Gastrocnemius medialis (tissue), 4 donors: Measurements from ENCODE around the gene PAXX. TPM values are rescaled to one million over a fixed set of nuclear protein-coding genes. Genes with fewer than 3 reads are reported as not detected.

ENCODE experiments used
- ATAC-seq, 2 donors: fragments of 150-250 bp; one replicate each; pipeline ENCODE4 v1.9.1; 2016
- DNase-seq, 2 donors: peaks; one replicate each; pipeline ENCODE4 v3.0.0-alpha.2; 2019
- H3K27ac ChIP-seq, 4 donors: fragments of 200-600 bp; sonication (generic); 1 replicate in 1 of 4; 2 replicates in 3 of 4; pipeline ENCODE4 v1.5.1; 2016 to 2018; ENCODE audit warnings: mild to moderate bottlenecking in 2 of 4, moderate library complexity in 1 of 4
- H3K27me3 ChIP-seq, 3 donors: fragments of 200-600 bp; sonication (generic) in 2 of 3; 1 replicate in 1 of 3; 2 replicates in 2 of 3; pipeline versions ENCODE4 v1.5.1 to v1.6.0; 2016 to 2019; ENCODE audit warnings: mild to moderate bottlenecking in 1 of 3, moderate library complexity in 1 of 3
- H3K36me3 ChIP-seq, 2 donors: fragments of 200-600 bp; sonication (generic) in 1 of 2; one replicate each; pipeline ENCODE4 v1.5.1; 2017 to 2018
- H3K4me1 ChIP-seq, 2 donors: fragments of 200-600 bp; sonication (generic) in 1 of 2; one replicate each; pipeline ENCODE4 v1.5.1; 2016 to 2017; ENCODE audit warnings: mild to moderate bottlenecking in 2 of 2
- H3K4me3 ChIP-seq, 4 donors: fragments of 200-600 bp; sonication (generic) in 3 of 4; 1 replicate in 1 of 4; 2 replicates in 3 of 4; pipeline ENCODE4 v1.5.1; 2016 to 2019; ENCODE audit warnings: mild to moderate bottlenecking in 2 of 4
- H3K9me3 ChIP-seq, 3 donors: fragments of 200-600 bp; sonication (generic) in 2 of 3; 1 replicate in 1 of 3; 2 replicates in 2 of 3; pipeline ENCODE4 v1.5.1; 2016 to 2019
- CTCF ChIP-seq, 5 experiments: fragments of 450-650 bp in 3 of 5; fragments of 200-600 bp in 2 of 5; sonication (generic) in 2 of 5; IDR thresholded peaks in 4 of 5; conservative IDR thresholded peaks in 1 of 5; 1 replicate in 4 of 5; 2 replicates in 1 of 5; pipeline ENCODE4 v1.5.1; 2016 to 2019; ENCODE audit warnings: antibody characterized with exemption in 5 of 5, mild to moderate bottlenecking in 3 of 5, moderate library complexity in 3 of 5
- POLR2A ChIP-seq, 2 donors: fragments of 450-650 bp; IDR thresholded peaks; one replicate each; pipeline ENCODE4 v1.6.1; 2017; ENCODE audit warnings: antibody characterized with exemption in 2 of 2, mild to moderate bottlenecking in 2 of 2, moderate library complexity in 2 of 2
- in situ Hi-C, 4 donors: fragments of 200-750 bp; cut with MboI; loops; one replicate each; pipeline versions ENCODE4 v1.15.0 to v1.8.0; 2017; ENCODE audit warnings: low sequenced_read_pairs in 4 of 4
- intact Hi-C: fragments of 100-400 bp; cut with DNase I; formaldehyde crosslinking; loops from one replicate; pipeline ENCODE4 v1.15.1; 2023; ENCODE audit warnings: low total_unique reads
- total RNA-seq, 4 donors: library from RNA; depleted of rRNA; stranded (reverse); fragments of >200 nt; gene quantifications; one replicate each; pipeline versions ENCODE4 v1.1.0 to v1.2.3, GENCODE V29; 2016

The PAXX gene
- total RNA-seq, 4 donors from 2014 or later: 10.8 to 15.6 (median 14.6) TPM

- DNase-seq (no peak), ATAC-seq (no peak)
- no peak overlapping the region for H3K27ac ChIP-seq
- no peak overlapping the region for H3K4me3 ChIP-seq
- intact Hi-C loops: no loop called here
- H3K4me1 ChIP-seq: peaks cover 5 to 16% of the 10 kb centered on the region in 2 donors
- TF ChIP-seq CTCF (IDR thresholded peaks at IDR 0.05 in 4 of 5, conservative IDR thresholded peaks at IDR 0.05 in 1 of 5): no peak
- no peak for TF ChIP-seq POLR2A (IDR thresholded peaks at IDR 0.05)
- in situ Hi-C loops: no loop called here
- H3K9me3 ChIP-seq: no peaks in the 10 kb centered on the region
- peaks cover 0 to 12% of the 10 kb centered on the region in 2 donors for H3K36me3 ChIP-seq
- H3K27me3 ChIP-seq: no peaks in the 10 kb centered on the region
Measured at GRCh38 chr9:137040568-137040967, 48.3 kb downstream of the PAXX start.

- DNase-seq (no peak), ATAC-seq (no peak)
- intact Hi-C loops (no loop called here), in situ Hi-C loops (no loop called here)
- no peak overlapping the region for H3K4me3 ChIP-seq
- no peaks in the 10 kb centered on the region for H3K9me3 ChIP-seq
- H3K27ac ChIP-seq: no peak overlapping the region
- H3K4me1 ChIP-seq: peaks cover 5 to 18% of the 10 kb centered on the region in 2 donors
- TF ChIP-seq POLR2A (IDR thresholded peaks at IDR 0.05) (no peak), CTCF (IDR thresholded peaks at IDR 0.05 in 4 of 5, conservative IDR thresholded peaks at IDR 0.05 in 1 of 5) (no peak)
- H3K27me3 ChIP-seq: no peaks in the 10 kb centered on the region
- H3K36me3 ChIP-seq: peaks cover 0 to 12% of the 10 kb centered on the region in 2 donors
Measured at GRCh38 chr9:137041124-137041523, 48.9 kb downstream of the PAXX start.

DNA sequence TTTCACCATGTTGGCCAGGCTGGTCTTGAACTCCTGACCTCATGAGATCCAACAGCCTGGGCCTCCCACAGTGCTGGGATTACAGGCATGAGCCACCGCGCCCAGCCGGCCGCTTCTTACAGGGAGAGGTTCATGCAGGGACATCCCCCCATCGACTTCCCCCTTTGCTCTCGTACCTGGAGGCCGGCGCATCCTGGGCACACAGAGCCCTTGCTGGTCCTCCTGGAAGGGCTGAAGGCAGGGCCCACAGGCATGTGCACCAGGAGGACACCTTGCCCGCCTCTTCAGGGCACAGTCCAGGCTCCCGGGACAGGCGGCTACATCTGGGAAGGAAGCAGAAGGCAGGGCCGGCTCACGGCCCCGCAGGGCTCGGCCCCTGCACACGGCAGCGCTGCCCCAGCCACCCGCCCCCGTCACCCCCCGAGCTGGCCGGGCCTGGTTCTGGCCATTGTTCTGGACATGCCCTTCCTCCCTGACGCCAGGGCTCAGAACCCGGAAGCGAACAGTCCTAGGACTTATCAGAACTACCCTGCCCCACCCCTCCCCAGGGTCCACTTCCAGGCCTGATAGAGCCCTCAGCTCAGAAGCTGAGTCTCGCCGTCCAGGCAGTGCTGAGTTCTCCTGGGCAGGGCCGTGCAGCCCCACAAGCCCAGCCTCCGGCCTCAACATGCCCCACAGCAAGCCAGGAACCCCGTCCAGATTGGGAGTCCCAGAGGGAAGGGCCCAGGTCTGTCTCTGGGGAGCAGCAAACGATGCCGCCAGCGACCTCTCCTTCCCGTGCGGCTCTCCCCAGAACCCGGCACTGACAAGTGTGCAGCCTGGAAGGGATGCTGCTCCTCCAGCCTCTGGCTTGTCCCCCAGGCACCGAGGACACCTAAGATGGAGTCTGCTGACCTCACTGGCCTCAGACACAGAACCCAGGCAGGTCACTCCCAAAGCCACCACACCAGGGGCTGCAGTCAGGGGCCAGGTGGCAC lies 50.8 kb downstream of the PAXX start:
- H3K4me1 ChIP-seq: peaks cover 5 to 24% of the 10 kb centered on the region in 2 donors
- DNase-seq: no peak
- H3K4me3 ChIP-seq: peak overlapping the region in 3 of 4 donors; percentile 22 to 60 (median 60)
- no peaks in the 10 kb centered on the region for H3K9me3 ChIP-seq
- peak overlapping the region; percentile 37 to 68 (median 66) for H3K27ac ChIP-seq
- peaks cover 0 to 12% of the 10 kb centered on the region in 2 donors for H3K36me3 ChIP-seq
- intact Hi-C loops (no loop called here), in situ Hi-C loops (no loop called here)
- ATAC-seq: peak; percentile 19 to 37
- TF ChIP-seq CTCF (IDR thresholded peaks at IDR 0.05 in 4 of 5, conservative IDR thresholded peaks at IDR 0.05 in 1 of 5) (no peak), POLR2A (IDR thresholded peaks at IDR 0.05) (no peak)
- peaks cover 9 to 16% (median 14%) of the 10 kb centered on the region in 3 donors for H3K27me3 ChIP-seq

Other genes with a start within 250 kb of the PAXX start
- gene LCN10, start 249.5 kb upstream of the PAXX start, total RNA-seq: 1 to 10 TPM in 3 of 4 donors, under 1 TPM in 1; 0.61 to 4.7 (median 1.6) TPM
- 10 to 100 TPM in 1 of 4 donors, 1 to 10 TPM in 3; 2.1 to 11.7 (median 3.7) TPM for gene LCN6, start 243.9 kb upstream of the PAXX start, total RNA-seq
- not detected for gene LCN8, start 234.2 kb upstream of the PAXX start, total RNA-seq
- not detected for gene LCN15, start 227.9 kb upstream of the PAXX start, total RNA-seq
- gene TMEM141, start 201.1 kb upstream of the PAXX start, total RNA-seq: 10 to 100 TPM; 46.9 to 70.2 (median 51.1) TPM
- gene CCDC183, start 196.1 kb upstream of the PAXX start, total RNA-seq: under 1 TPM in 1 of 4 donors, not detected in 3; 0.31 TPM
- 100 to 1,000 TPM in 2 of 4 donors, 10 to 100 TPM in 2; 84.9 to 121 (median 105) TPM for gene RABL6, start 184.5 kb upstream of the PAXX start, total RNA-seq
- 1 to 10 TPM; 1.3 to 2.1 (median 1.6) TPM for gene AJM1, start 149.9 kb upstream of the PAXX start, total RNA-seq
- 100 to 1,000 TPM in 3 of 4 donors, 10 to 100 TPM in 1; 98.8 to 204 (median 152) TPM for gene PHPT1, start 143.0 kb upstream of the PAXX start, total RNA-seq
- gene MAMDC4, start 140.1 kb upstream of the PAXX start, total RNA-seq: 1 to 10 TPM in 3 of 4 donors, under 1 TPM in 1; 0.95 to 2.3 (median 1.7) TPM
- 100 to 1,000 TPM; 285 to 440 (median 334) TPM for gene EDF1, start 126.1 kb upstream of the PAXX start, total RNA-seq
- gene TRAF2, start 105.9 kb upstream of the PAXX start, total RNA-seq: 1 to 10 TPM; 3.5 to 6.6 (median 4.8) TPM
- 100 to 1,000 TPM; 329 to 469 (median 435) TPM for gene FBXW5, start 47.7 kb upstream of the PAXX start, total RNA-seq
- 1 to 10 TPM in 2 of 4 donors, not detected in 2; 1.7 to 5.2 TPM for gene C8G, start 47.2 kb upstream of the PAXX start, total RNA-seq
- not detected for gene LCN12, start 40.1 kb upstream of the PAXX start, total RNA-seq
- gene PTGDS, start 14.9 kb upstream of the PAXX start, total RNA-seq: 10 to 100 TPM in 3 of 4 donors, 1 to 10 TPM in 1; 2.3 to 35.2 (median 27.0) TPM
- gene LCNL1, start 9.4 kb upstream of the PAXX start, total RNA-seq: under 1 TPM in 1 of 4 donors, not detected in 3; 0.10 TPM
- gene CLIC3, start 4.1 kb downstream of the PAXX start, total RNA-seq: under 1 TPM in 1 of 4 donors, not detected in 3; 0.36 TPM
- 10 to 100 TPM; 14.1 to 20.0 (median 16.7) TPM for gene ABCA2, start 35.8 kb downstream of the PAXX start, total RNA-seq
- gene FUT7, start 39.7 kb downstream of the PAXX start, total RNA-seq: not detected
- gene NPDC1, start 53.8 kb downstream of the PAXX start, total RNA-seq: 10 to 100 TPM; 11.3 to 22.3 (median 19.0) TPM
- gene ENTPD2, start 61.6 kb downstream of the PAXX start, total RNA-seq: under 1 TPM in 2 of 4 donors, not detected in 2; 0.22 to 0.55 TPM
- under 1 TPM in 3 of 4 donors, not detected in 1; 0.16 to 0.24 (median 0.17) TPM for gene SAPCD2, start 78.1 kb downstream of the PAXX start, total RNA-seq
- 1 to 10 TPM in 2 of 4 donors, under 1 TPM in 2; 0.49 to 2.5 (median 1.5) TPM for gene UAP1L1, start 85.1 kb downstream of the PAXX start, total RNA-seq
- gene MAN1B1, start 94.6 kb downstream of the PAXX start, total RNA-seq: 10 to 100 TPM; 15.9 to 31.9 (median 21.1) TPM
- gene DPP7, start 122.3 kb downstream of the PAXX start, total RNA-seq: 10 to 100 TPM; 36.9 to 63.1 (median 55.9) TPM
- not detected for gene GRIN1, start 146.7 kb downstream of the PAXX start, total RNA-seq
- not detected for gene LRRC26, start 177.6 kb downstream of the PAXX start, total RNA-seq
- not detected for gene TMEM210, start 179.6 kb downstream of the PAXX start, total RNA-seq
- gene ANAPC2, start 196.1 kb downstream of the PAXX start, total RNA-seq: 10 to 100 TPM; 10.2 to 12.4 (median 10.8) TPM
- 100 to 1,000 TPM in 2 of 4 donors, 10 to 100 TPM in 2; 73.3 to 164 (median 94.4) TPM for gene SSNA1, start 196.3 kb downstream of the PAXX start, total RNA-seq
- gene TPRN, start 208.3 kb downstream of the PAXX start, total RNA-seq: 10 to 100 TPM in 1 of 4 donors, 1 to 10 TPM in 3; 3.4 to 10.2 (median 6.3) TPM
- gene TMEM203, start 213.2 kb downstream of the PAXX start, total RNA-seq: 10 to 100 TPM; 24.7 to 45.9 (median 32.0) TPM
- 1 to 10 TPM; 2.4 to 5.0 (median 4.1) TPM for gene NDOR1, start 213.3 kb downstream of the PAXX start, total RNA-seq
- 1 to 10 TPM; 1.1 to 6.5 (median 1.5) TPM for gene RNF208, start 229.8 kb downstream of the PAXX start, total RNA-seq
- gene CYSRT1, start 232.8 kb downstream of the PAXX start, total RNA-seq: under 1 TPM in 1 of 4 donors, not detected in 3; 0.42 TPM
- not detected for gene RNF224, start 235.1 kb downstream of the PAXX start, total RNA-seq
- not detected for gene SLC34A3, start 238.5 kb downstream of the PAXX start, total RNA-seq
- 100 to 1,000 TPM; 222 to 495 (median 363) TPM for gene TUBB4B, start 248.9 kb downstream of the PAXX start, total RNA-seq